ENCODE results near the gene STAT1. TPM values are rescaled to one million over a fixed set of nuclear protein-coding genes. Genes with fewer than 3 reads are reported as not detected.
A peak's percentile ranks its signal among the peaks of the same experiment; 100 is the strongest.

Gene STAT1
- total RNA-seq, 6 donors from 2014 or later = 69.3 to 120 (median 83.1) TPM

DNA sequence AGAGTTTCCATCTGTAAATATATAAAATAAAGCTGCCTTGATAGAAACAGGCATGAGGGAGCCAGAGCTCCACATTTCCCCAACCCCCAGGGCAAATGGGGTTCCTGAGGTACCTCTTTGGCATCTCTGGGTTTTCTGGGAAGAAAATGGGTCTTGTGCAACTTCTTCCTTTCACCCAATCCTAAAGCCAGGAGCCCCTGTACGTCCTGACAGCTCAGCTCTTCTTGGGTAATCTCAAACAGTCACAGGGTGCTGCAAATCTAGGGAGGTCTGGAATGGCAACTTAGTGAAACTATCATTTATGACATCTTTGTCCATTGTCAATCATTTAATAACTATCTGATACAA lies 36.6 kb upstream of the STAT1 start:
- Histone ChIP-seq H3K9me3 (no peaks in the 10 kb centered on the region), H3K36me3 (no peaks in the 10 kb centered on the region), H3K4me1 (peaks cover 6 to 19% (median 11%) of the 10 kb centered on the region in 4 donors), H3K4me3 (no peak overlapping the region), H3K27ac (no peak overlapping the region), H3K27me3 (no peaks in the 10 kb centered on the region)
- DNase-seq (no peak), ATAC-seq (ENCODE audit: low FRiP score in 2 of 2) (peak in 1 of 2 donors; percentile 36)
- WGBS, 2 donors = 45 to 83% methylated on average over 1 of the region's 1 CpG
- TF ChIP-seq POLR2AphosphoS5 (IDR thresholded peaks at IDR 0.05) = no peak
- no peak for TF ChIP-seq EP300 (IDR thresholded peaks at IDR 0.05)
- TF ChIP-seq, protein P1, sequence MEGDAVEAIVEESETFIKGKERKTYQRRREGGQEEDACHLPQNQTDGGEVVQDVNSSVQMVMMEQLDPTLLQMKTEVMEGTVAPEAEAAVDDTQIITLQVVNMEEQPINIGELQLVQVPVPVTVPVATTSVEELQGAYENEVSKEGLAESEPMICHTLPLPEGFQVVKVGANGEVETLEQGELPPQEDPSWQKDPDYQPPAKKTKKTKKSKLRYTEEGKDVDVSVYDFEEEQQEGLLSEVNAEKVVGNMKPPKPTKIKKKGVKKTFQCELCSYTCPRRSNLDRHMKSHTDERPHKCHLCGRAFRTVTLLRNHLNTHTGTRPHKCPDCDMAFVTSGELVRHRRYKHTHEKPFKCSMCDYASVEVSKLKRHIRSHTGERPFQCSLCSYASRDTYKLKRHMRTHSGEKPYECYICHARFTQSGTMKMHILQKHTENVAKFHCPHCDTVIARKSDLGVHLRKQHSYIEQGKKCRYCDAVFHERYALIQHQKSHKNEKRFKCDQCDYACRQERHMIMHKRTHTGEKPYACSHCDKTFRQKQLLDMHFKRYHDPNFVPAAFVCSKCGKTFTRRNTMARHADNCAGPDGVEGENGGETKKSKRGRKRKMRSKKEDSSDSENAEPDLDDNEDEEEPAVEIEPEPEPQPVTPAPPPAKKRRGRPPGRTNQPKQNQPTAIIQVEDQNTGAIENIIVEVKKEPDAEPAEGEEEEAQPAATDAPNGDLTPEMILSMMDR (IDR thresholded peaks at IDR 0.05) = no peak
- TF ChIP-seq POLR2A (IDR thresholded peaks at IDR 0.05) = no peak

DNA sequence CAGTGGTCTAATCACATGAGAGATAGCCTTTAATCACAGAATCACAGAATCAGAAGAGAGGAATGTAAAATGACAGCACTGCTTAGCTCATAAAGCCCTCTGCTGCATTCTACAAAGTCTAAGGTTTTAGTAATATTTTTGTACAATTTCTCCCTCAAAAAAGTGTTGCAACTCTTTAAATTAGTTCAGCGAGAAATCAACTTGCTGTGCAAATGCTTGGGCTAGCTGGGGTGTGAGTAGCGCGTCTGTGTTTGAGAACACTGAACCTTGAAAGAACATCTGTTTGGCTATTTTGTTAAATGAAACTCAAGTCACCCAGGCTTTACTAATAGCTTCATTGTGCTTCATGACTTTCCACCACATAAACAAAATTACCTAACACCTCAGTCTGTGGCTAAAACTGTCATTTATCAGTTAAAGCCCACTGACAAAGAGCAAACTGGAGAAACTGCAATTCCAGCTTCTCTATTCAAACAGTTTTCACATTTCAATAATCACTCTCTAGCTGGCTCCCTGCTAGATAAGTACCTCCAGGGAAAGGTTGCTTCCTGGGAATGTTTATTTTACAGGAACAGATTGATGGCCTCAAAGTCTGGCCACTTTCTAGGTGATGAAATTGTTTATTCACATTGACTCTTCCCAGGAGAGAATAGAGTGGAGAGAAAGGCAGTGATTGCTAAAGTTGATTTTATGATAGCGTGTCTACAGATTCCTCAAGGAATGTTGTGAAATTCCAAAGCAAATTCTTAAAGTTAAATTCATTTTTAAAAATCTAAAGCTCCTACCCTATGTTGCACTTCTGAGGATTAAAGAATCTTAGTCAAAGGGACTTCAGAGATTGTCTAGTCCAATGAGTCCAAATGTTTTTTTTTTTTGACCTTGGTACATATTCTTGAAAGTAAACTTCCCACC lies 36.0 kb upstream of the STAT1 start:
- TF ChIP-seq POLR2AphosphoS5 (IDR thresholded peaks at IDR 0.05) (no peak), POLR2A (IDR thresholded peaks at IDR 0.05) (no peak), EP300 (IDR thresholded peaks at IDR 0.05) (no peak)
- TF ChIP-seq, protein P1 (IDR thresholded peaks at IDR 0.05) = no peak
- WGBS, 2 donors = 54 to 67% methylated on average over 4 of the region's 4 CpGs
- no peaks in the 10 kb centered on the region for H3K9me3 ChIP-seq
- H3K27me3 ChIP-seq = no peaks in the 10 kb centered on the region
- ATAC-seq (ENCODE audit: low FRiP score in 2 of 2) = peak in 1 of 2 donors; percentile 74
- no peak overlapping the region for H3K27ac ChIP-seq
- H3K4me1 ChIP-seq = peaks cover 6 to 19% (median 11%) of the 10 kb centered on the region in 4 donors
- no peak overlapping the region for H3K4me3 ChIP-seq
- DNase-seq = no peak
- no peaks in the 10 kb centered on the region for H3K36me3 ChIP-seq

DNA sequence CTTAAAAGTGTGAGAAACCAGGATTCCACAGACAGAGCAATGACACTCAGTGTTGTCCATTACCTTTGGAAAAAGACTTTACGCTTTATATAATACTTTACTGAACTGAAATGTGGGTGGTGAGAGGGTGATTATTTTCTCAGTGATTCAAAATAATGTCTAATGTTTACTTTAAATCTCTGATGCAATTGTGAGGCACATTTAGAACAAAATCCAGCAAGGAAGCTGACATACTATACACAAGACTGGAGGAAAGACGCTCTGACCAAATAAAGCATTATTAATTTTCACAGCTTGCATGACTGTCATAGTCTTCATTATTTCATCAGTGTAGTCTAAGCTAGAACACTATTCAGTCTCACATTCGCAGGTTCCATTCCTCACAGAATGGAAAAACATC lies 34.1 kb upstream of the STAT1 start:
- ATAC-seq (ENCODE audit: low FRiP score in 2 of 2) = no peak
- no peaks in the 10 kb centered on the region for H3K27me3 ChIP-seq
- H3K4me3 ChIP-seq = no peak overlapping the region
- H3K9me3 ChIP-seq = no peaks in the 10 kb centered on the region
- H3K36me3 ChIP-seq = no peaks in the 10 kb centered on the region
- DNase-seq = no peak
- no peak overlapping the region for H3K27ac ChIP-seq
- peaks cover 6 to 19% (median 11%) of the 10 kb centered on the region in 4 donors for H3K4me1 ChIP-seq
- whole genome bisulfite sequencing, 2 donors = 88 to 96% methylated on average over 3 of the region's 3 CpGs
- TF ChIP-seq, protein P1 (IDR thresholded peaks at IDR 0.05) = no peak
- TF ChIP-seq POLR2A (IDR thresholded peaks at IDR 0.05) = no peak
- no peak for TF ChIP-seq EP300 (IDR thresholded peaks at IDR 0.05)
- TF ChIP-seq POLR2AphosphoS5 (IDR thresholded peaks at IDR 0.05) = no peak

DNA sequence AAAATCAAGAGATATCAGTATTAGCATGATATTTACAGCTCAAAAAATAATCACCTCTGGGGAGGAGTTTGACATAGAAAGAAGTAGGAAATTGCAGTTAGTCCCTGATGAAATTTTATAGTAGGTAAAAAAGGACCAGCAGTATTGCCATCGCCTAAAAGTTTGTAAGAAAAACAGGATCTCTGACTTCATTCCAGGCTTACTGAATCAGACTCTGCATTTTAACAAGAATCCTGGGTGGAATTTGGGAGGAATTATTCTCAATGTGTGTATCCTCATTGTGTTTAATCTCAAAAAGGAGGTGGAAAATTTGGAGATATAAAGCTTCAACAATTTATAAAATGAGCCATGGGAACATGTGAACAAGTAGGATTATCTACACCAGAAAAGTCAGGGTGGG lies 31.2 kb upstream of the STAT1 start:
- DNase-seq (no peak), ATAC-seq (ENCODE audit: low FRiP score in 2 of 2) (no peak)
- no peak overlapping the region for H3K4me3 ChIP-seq
- H3K4me1 ChIP-seq = no peaks in the 10 kb centered on the region
- no peak overlapping the region for H3K27ac ChIP-seq
- 92 to 93% methylated on average over 1 of the region's 1 CpG for WGBS, 2 donors
- H3K27me3 ChIP-seq = no peaks in the 10 kb centered on the region
- no peaks in the 10 kb centered on the region for H3K36me3 ChIP-seq
- TF ChIP-seq POLR2AphosphoS5 (IDR thresholded peaks at IDR 0.05) = no peak
- no peak for TF ChIP-seq EP300 (IDR thresholded peaks at IDR 0.05)
- TF ChIP-seq POLR2A (IDR thresholded peaks at IDR 0.05) = no peak
- TF ChIP-seq, protein P1 (IDR thresholded peaks at IDR 0.05) = no peak
- H3K9me3 ChIP-seq = no peaks in the 10 kb centered on the region
